HG03108 (cell line): ENCODE data around the gene QRICH2.
"Not testable (repeated sequence)": the region's sequence is repeated elsewhere in the genome, so short reads cannot be mapped to it uniquely, and the experiment has no call there.

Source experiments
- ATAC-seq: cut with Tn5 transposase; IDR thresholded peaks from one replicate; pipeline ENCODE4 v1.9.1; 2021; ENCODE audit warnings: moderate library complexity; ENCODE audit not compliant: unreplicated experiment

The QRICH2 gene

GRCh38 chr17:76307966-76308338, at the start of gene QRICH2:
Gene QRICH2, minus strand, starts transcription at chr17:76308276. Its CDS starts 278 bp downstream, at chr17:76307998.
- no peak for ATAC-seq

- ATAC-seq: no peak
Observed at GRCh38 chr17:76357597-76358158, 49.6 kb upstream of the QRICH2 start.

- no peak for ATAC-seq
Observed at GRCh38 chr17:76356803-76357456, 48.9 kb upstream of the QRICH2 start.

- no peak for ATAC-seq
Observed at GRCh38 chr17:76354747-76355310, 46.8 kb upstream of the QRICH2 start.

GRCh38 chr17:76354317-76354729, 46.2 kb upstream of the QRICH2 start:
- no peak for ATAC-seq

GRCh38 chr17:76353599-76354316, 45.7 kb upstream of the QRICH2 start, which contains the start of gene PRPSAP1:
Gene PRPSAP1, minus strand, starts transcription at chr17:76353916. Its CDS starts 213 bp downstream, at chr17:76353703.
- peak; percentile 94 for ATAC-seq

- ATAC-seq: peak; percentile 15
Observed at GRCh38 chr17:76353004-76353598, 45.0 kb upstream of the QRICH2 start.

- ATAC-seq: no peak
Observed at GRCh38 chr17:76351526-76352071, 43.5 kb upstream of the QRICH2 start.

- no peak for ATAC-seq
Observed at GRCh38 chr17:76350463-76350862, 42.4 kb upstream of the QRICH2 start.

- not testable (repeated sequence) for ATAC-seq
Observed at GRCh38 chr17:76346936-76347335, 38.9 kb upstream of the QRICH2 start.

GRCh38 chr17:76345377-76345974, 37.4 kb upstream of the QRICH2 start:
- no peak for ATAC-seq

- ATAC-seq: no peak
Observed at GRCh38 chr17:76343106-76343505, 35.0 kb upstream of the QRICH2 start.

- no peak for ATAC-seq
Observed at GRCh38 chr17:76341301-76341700, 33.2 kb upstream of the QRICH2 start.

- no peak for ATAC-seq
Observed at GRCh38 chr17:76337413-76337777, 29.3 kb upstream of the QRICH2 start.

GRCh38 chr17:76336756-76337412, 28.8 kb upstream of the QRICH2 start:
- no peak for ATAC-seq

GRCh38 chr17:76335716-76336381, 27.8 kb upstream of the QRICH2 start:
- no peak for ATAC-seq

GRCh38 chr17:76333673-76334505, 25.8 kb upstream of the QRICH2 start:
- ATAC-seq: no peak

GRCh38 chr17:76331083-76331482, 23.0 kb upstream of the QRICH2 start:
- no peak for ATAC-seq

- no peak for ATAC-seq
Observed at GRCh38 chr17:76329664-76330063, 21.6 kb upstream of the QRICH2 start.
